Activated CD4-positive, alpha-beta T cell treated with anti-CD3 and anti-CD28 coated beads, Interleukin-2, amount 10 ng/mL, durations not matched to agents 24 days and 14 days (primary cell): ENCODE results near the gene SUN1. TPM values are rescaled to one million over a fixed set of nuclear protein-coding genes. Genes with fewer than 3 reads are reported as not detected.

Source experiments
- DNase-seq: peaks from one replicate; pipeline ENCODE4 v3.0.0; 2022
- H3K27ac Mint-ChIP-seq: one replicate; pipeline ENCODE4 v1.8.0; 2022; ENCODE audit warnings: mild to moderate bottlenecking, mixed read lengths
- H3K27me3 Mint-ChIP-seq: one replicate; pipeline ENCODE4 v1.8.0; 2022; ENCODE audit warnings: mixed read lengths
- H3K36me3 Mint-ChIP-seq: one replicate; pipeline ENCODE4 v1.8.0; 2022; ENCODE audit warnings: low read depth, mild to moderate bottlenecking, mixed read lengths
- H3K4me1 Mint-ChIP-seq: one replicate; pipeline ENCODE4 v1.8.0; 2021; ENCODE audit warnings: mixed read lengths
- H3K4me3 Mint-ChIP-seq: one replicate; pipeline ENCODE4 v1.8.0; 2022; ENCODE audit warnings: mild to moderate bottlenecking, moderate library complexity, mixed read lengths
- H3K9me3 Mint-ChIP-seq: one replicate; pipeline ENCODE4 v1.8.0; 2021; ENCODE audit warnings: mixed read lengths
- intact Hi-C: fragments of 100-400 bp; cut with micrococcal nuclease; formaldehyde crosslinking; loops from one replicate; pipeline ENCODE4 v1.15.1; 2023
- total RNA-seq: library from RNA; stranded (reverse); gene quantifications from 2 replicates; pipeline ENCODE4 v1.2.3, GENCODE V29; 2022

SUN1 gene
- total RNA-seq, 1 donor from 2014 or later, result 90.3 TPM

DNA sequence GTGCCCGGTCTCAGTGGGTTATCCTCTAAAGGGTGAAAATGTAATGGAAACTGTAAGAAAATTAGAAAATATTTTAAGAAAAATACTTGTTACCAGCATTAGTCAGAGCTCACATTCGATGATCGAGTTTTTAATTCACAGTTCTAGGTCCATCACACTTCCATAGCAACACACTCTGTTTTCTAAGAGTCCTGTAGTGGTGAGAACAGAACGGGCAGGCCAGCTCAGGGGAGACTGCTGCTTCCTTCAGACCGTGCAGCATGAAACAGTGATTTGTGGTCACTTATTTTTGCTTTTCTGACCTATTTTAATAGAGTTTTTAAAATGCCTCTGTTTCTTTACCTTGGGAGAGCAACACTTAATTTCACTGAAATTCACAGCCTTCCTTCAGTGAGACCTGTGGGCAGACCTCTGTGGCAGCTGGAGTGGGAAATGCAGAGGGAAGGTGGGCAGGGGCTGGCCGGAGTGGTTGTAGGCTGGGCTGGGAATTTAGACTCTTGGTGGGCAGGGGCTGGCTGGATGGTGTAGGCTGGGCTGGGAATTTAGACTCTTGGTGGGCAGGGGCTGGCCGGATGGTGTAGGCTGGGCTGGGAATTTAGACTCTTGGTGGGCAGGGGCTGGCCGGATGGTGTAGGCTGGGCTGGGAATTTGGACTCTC, 1.5 kb downstream of the SUN1 start:
- H3K36me3 Mint-ChIP-seq, result peaks cover 21% of the 10 kb centered on the region
- H3K4me1 Mint-ChIP-seq, result peaks cover 36% of the 10 kb centered on the region
- no peak for DNase-seq
- no peaks in the 10 kb centered on the region for H3K27me3 Mint-ChIP-seq
- no peak overlapping the region for H3K4me3 Mint-ChIP-seq
- H3K27ac Mint-ChIP-seq, result no peak overlapping the region
- no peaks in the 10 kb centered on the region for H3K9me3 Mint-ChIP-seq
- intact Hi-C loops, result loop anchor here (2.0 to 10.0 kb wide), 3 partner anchors 39 to 89 kb away; no protein-coding TSS in a partner anchor

DNA sequence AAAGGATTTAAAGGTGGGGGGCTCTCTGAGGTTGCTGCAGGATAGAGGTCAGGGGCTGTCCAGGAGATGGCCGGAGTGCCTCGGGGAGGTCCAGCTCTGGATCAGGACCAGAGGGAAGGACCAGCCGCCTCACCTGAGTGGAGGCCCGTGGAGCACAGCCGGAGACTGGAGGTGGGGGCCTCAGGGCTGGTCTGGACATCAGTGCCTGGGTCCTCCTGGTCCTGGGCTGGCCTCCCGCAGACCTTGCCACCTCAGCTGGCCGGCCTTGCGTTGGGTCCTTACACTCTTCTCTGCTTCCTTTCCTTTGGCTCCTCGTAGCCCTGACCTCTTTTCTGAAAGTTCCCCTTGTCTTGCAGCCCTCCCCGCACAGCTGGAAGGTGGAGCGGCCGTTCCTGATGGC, 2.0 kb downstream of the SUN1 start:
- Mint-ChIP-seq H3K9me3 (no peaks in the 10 kb centered on the region), H3K4me1 (peaks cover 36% of the 10 kb centered on the region), H3K36me3 (peaks cover 25% of the 10 kb centered on the region), H3K27ac (no peak overlapping the region), H3K27me3 (no peaks in the 10 kb centered on the region), H3K4me3 (no peak overlapping the region)
- intact Hi-C loops, result loop anchor here (5.0 to 10.0 kb wide), 2 partner anchors 49 to 88 kb away; no protein-coding TSS in a partner anchor
- DNase-seq, result no peak

DNA sequence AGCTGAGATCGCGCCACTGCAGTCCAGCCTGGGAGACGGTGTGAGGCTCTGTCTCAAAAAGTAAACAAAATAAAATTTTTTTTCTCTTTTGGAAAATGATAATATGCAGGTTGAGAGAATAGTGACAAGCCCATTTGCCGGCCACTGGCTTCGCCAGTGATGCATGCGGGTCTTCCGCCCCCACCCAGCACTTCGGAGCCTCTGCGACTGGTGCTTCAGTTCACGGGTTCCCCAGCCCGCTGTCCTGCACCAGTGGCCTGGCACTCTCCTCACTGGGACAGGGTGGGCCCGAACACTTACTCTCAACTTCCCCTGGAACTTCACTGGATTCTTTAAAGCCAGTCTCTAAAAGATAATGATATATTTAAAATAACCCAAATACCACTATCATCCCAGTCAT, 2.7 kb downstream of the SUN1 start:
- H3K9me3 Mint-ChIP-seq, result no peaks in the 10 kb centered on the region
- H3K4me3 Mint-ChIP-seq, result no peak overlapping the region
- DNase-seq, result no peak
- H3K4me1 Mint-ChIP-seq, result peaks cover 35% of the 10 kb centered on the region
- H3K27ac Mint-ChIP-seq, result no peak overlapping the region
- H3K27me3 Mint-ChIP-seq, result no peaks in the 10 kb centered on the region
- H3K36me3 Mint-ChIP-seq, result peaks cover 31% of the 10 kb centered on the region
- intact Hi-C loops, result loop anchor here (10.0 kb wide), 1 partner anchor 50 kb away; no protein-coding TSS in a partner anchor

DNA sequence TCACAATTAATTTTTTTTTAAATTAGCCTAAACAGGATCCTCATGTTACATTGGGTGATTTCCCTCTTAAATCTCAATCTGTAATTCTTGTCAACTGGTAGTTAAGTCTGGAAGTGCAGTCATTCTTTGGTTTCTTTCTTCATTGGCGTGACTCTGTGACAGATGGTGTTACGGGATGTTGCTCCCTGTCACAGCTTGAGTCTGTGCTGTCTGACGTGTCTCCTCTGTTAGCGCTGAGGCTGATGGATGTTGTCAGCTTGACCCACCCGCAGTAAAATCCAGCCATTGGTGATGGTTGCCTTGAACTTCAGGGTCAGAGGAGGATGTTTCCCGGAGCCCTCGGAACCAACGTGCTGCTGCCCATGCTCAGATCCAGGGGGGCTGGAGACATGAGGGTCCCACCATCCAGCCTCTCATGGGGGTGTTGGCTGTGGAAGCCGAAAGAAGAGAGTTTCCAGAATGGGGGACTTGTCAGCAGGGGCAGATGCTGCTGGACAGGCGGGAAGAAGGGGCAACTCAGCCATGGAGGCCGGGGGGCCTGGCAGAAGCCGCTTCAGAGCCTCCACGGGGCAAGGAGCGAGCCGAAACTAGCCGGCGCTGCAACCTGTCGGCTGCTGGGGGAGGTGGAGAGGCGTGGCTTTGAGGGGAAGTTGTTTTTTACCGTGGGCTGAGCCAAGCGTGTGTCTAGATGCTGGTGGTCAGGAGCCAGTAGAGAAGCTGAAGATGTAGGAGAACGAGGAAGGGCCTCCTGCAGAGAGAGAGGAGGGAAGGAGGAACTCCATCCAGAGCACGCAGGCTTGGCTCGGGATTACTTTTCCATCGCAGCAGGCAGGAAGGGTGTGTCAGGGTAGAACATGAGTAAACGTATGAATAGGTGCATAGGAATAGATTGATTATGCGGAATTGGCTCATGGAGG, 3.5 kb downstream of the SUN1 start:
- intact Hi-C loops, result loop anchor here (10.0 kb wide), 1 partner anchor 51 kb away; no protein-coding TSS in a partner anchor
- H3K4me3 Mint-ChIP-seq, result no peak overlapping the region
- DNase-seq, result no peak
- H3K4me1 Mint-ChIP-seq, result peaks cover 28% of the 10 kb centered on the region
- H3K27ac Mint-ChIP-seq, result no peak overlapping the region
- H3K36me3 Mint-ChIP-seq, result peaks cover 34% of the 10 kb centered on the region
- H3K27me3 Mint-ChIP-seq, result no peaks in the 10 kb centered on the region
- no peaks in the 10 kb centered on the region for H3K9me3 Mint-ChIP-seq

DNA sequence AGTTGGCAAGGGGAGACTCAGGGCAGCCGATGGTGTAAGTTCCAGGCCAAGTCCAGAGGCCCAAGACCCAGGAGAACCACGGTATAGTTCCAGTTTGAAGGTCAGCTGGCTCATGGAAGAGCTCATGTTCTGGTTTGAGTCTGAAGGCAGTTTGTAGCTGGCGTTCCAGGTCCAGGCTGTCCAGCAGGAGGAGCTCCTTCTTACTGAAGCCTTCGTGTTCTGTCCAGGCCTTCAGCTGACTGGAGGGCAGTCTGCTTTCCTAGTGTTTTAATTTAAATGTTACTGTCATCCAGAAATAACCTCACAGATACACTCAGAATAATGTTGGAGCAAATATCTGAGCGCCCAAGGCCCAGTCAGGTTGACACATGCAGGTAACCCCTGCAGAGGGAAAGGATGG, 4.2 kb downstream of the SUN1 start:
- peaks cover 32% of the 10 kb centered on the region for H3K36me3 Mint-ChIP-seq
- no peaks in the 10 kb centered on the region for H3K27me3 Mint-ChIP-seq
- H3K27ac Mint-ChIP-seq, result no peak overlapping the region
- H3K4me3 Mint-ChIP-seq, result no peak overlapping the region
- intact Hi-C loops, result loop anchor here (10.0 kb wide), 1 partner anchor 52 kb away; no protein-coding TSS in a partner anchor
- peaks cover 22% of the 10 kb centered on the region for H3K4me1 Mint-ChIP-seq
- DNase-seq, result no peak
- H3K9me3 Mint-ChIP-seq, result no peaks in the 10 kb centered on the region

DNA sequence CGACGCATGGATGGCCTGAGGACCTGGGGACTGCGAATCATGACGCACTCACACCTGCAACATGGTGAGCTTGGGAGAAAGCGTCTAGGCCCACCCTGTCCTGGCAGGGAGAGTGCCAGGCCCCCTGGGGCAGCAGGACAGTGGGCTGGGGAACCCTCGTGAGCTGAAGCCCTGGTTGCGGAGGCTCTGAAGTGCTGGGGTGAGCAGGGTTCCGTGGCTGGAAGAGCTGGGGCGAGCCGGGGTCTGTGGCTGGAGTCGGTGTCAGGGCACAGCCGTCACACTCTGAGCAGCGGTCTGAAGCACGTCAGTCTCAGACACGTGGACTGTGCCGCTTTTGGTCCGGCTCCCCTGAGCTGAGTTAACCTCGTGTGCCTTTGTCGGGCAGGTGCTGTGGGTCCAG, 4.7 kb downstream of the SUN1 start:
- H3K36me3 Mint-ChIP-seq, result peaks cover 31% of the 10 kb centered on the region
- peaks cover 16% of the 10 kb centered on the region for H3K4me1 Mint-ChIP-seq
- no peaks in the 10 kb centered on the region for H3K9me3 Mint-ChIP-seq
- no peak for DNase-seq
- intact Hi-C loops, result loop anchor here (10.0 kb wide), 1 partner anchor 52 kb away; no protein-coding TSS in a partner anchor
- H3K27ac Mint-ChIP-seq, result no peak overlapping the region
- no peaks in the 10 kb centered on the region for H3K27me3 Mint-ChIP-seq
- no peak overlapping the region for H3K4me3 Mint-ChIP-seq

DNA sequence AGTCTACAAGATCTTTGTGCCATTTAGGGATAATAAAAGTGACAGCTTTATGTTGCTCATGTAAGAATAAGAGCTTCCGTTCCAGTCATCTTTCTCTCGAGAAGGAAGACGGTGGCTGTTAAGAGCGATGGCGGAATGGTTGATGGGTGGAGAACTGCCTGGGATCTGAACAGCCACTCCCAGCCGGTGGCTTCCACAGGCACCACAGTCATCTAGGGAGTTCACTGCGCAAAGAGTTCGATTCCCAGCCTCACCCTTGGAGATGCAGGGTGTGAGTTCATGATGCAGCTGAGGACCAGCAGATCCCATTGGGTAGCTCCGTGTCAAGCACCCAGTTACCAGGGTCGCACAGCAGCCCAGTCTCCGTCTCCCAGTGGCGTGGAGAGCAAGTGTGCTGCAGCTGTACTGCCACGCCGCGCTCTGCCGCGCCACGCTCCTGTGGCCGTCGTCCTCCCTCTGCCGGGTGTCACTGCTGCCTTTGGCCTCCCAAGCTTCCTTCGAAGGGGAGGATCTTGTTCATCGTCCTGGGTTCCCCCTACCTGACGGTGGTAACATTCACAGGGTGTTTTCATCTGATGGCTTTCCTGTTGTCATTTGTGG, 7.8 kb downstream of the SUN1 start:
- intact Hi-C loops, result no loop called here
- Mint-ChIP-seq H3K4me3 (no peak overlapping the region), H3K4me1 (peaks cover 5% of the 10 kb centered on the region), H3K27ac (no peak overlapping the region), H3K9me3 (no peaks in the 10 kb centered on the region), H3K36me3 (peaks cover 42% of the 10 kb centered on the region), H3K27me3 (no peaks in the 10 kb centered on the region)
- DNase-seq, result no peak

DNA sequence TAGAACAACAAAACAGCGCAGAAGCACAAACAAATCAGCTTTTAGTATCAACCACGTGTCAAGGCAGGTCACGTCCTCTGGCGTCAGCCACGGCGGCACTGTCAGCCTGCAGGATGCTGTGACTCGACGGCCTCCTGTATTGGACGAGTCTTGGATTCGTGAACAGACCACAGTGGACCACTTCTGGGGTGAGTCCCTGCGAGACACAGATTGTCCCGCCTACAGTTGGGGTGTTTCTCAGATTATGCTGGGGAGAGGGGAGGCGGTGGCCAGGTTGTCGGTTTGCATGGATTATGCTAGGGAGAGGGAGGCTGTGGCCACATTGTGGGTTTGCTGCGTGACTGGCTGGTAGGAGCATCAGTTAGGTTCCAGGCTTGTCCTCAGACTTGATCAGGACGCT, 9.7 kb downstream of the SUN1 start:
- H3K27me3 Mint-ChIP-seq, result no peaks in the 10 kb centered on the region
- no peak overlapping the region for H3K4me3 Mint-ChIP-seq
- H3K4me1 Mint-ChIP-seq, result no peaks in the 10 kb centered on the region
- no peaks in the 10 kb centered on the region for H3K9me3 Mint-ChIP-seq
- intact Hi-C loops, result no loop called here
- H3K36me3 Mint-ChIP-seq, result peaks cover 47% of the 10 kb centered on the region
- H3K27ac Mint-ChIP-seq, result no peak overlapping the region
- DNase-seq, result no peak

DNA sequence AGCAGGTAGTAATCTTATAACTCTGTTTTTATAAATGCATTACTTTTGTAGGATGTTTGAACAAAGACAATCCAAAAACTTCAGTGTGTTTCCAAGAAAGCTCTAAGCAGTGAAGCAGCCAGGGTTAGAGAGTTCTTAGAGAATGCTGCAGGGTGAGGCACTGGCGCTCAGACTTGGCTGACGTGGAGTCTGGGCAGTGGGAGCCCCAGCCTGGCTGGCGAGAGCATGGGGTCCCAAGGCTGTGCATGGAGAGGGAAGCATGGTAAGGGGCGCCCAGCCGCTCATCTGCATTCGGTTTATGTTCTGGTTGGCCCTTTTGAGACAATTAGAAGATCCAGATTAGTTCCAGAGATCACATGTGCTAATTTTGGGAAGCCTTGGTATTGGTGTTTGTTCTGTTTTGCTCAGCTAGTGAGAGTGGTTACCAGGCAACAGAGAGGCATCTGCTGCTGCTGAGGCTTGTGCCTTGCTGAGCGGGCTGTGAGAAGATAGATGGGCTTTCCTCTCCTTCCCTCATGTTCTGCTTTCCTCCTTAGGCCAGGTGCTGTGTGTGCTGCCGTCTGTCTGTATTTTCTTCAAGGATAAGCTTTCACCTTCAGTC, 10.3 kb downstream of the SUN1 start:
- no peak for DNase-seq
- Mint-ChIP-seq H3K27me3 (no peaks in the 10 kb centered on the region), H3K4me1 (no peaks in the 10 kb centered on the region), H3K4me3 (no peak overlapping the region), H3K36me3 (peaks cover 46% of the 10 kb centered on the region), H3K27ac (no peak overlapping the region), H3K9me3 (no peaks in the 10 kb centered on the region)
- intact Hi-C loops, result no loop called here

DNA sequence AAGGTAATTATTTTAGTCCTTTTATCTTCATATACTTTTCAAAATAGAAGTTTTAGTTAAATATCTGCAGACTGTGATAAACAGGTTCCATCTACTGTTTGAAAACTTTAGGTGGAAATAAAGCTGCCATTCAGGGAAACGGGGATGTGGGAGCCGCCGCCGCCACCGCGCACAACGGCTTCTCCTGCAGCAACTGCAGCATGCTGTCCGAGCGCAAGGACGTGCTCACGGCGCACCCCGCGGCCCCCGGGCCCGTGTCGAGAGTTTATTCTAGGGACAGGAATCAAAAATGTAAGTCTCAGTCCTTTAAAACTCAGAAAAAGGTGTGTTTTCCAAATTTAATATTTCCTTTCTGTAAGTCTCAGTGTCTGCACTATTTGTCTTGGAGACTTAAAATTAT, 11.0 kb downstream of the SUN1 start:
- H3K27ac Mint-ChIP-seq, result no peak overlapping the region
- H3K4me1 Mint-ChIP-seq, result no peaks in the 10 kb centered on the region
- intact Hi-C loops, result no loop called here
- H3K4me3 Mint-ChIP-seq, result no peak overlapping the region
- H3K9me3 Mint-ChIP-seq, result no peaks in the 10 kb centered on the region
- H3K27me3 Mint-ChIP-seq, result no peaks in the 10 kb centered on the region
- peaks cover 48% of the 10 kb centered on the region for H3K36me3 Mint-ChIP-seq
- no peak for DNase-seq

DNA sequence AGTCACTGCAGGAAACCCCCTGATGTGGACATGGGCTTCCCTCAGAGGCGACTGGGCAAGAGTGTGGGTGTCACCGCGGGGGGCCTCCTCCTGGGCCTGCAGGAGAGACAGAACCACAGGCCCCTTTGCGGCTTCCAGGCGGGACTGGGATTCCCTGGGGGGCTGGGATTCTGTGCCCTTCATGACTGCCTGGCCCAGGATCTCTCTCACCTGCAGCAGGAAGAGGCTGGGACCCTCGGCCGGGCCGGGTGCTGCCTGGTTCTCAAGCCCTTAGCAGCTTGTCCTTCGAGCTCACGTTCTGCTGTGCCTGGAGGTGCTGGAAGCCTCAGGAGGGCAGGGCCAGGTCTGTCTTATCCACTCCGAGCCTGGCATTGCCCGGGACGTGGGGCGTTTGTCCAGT, 11.8 kb downstream of the SUN1 start:
- intact Hi-C loops, result no loop called here
- Mint-ChIP-seq H3K27me3 (no peaks in the 10 kb centered on the region), H3K4me3 (no peak overlapping the region), H3K27ac (no peak overlapping the region), H3K4me1 (no peaks in the 10 kb centered on the region), H3K9me3 (no peaks in the 10 kb centered on the region), H3K36me3 (peaks cover 49% of the 10 kb centered on the region)
- no peak for DNase-seq

DNA sequence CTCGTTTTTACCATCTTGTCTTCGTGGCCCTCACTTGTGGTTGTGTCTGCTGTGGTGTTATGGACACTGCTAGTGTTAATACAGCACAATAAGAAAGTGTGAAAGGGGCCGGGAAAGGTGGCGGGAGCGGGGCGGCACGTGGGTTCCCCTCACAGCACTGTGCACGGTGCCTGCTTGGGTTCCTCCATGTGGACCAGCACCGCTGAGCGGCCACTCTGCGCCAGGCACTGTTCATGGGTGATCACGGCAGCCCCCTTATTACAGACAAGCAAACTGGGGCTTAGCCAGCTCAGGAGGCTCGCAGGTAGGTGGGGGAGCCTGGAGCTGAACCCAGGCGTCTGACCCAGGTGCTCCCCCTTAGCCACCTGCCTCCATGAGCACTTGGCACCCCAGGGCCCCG, 12.2 kb downstream of the SUN1 start:
- intact Hi-C loops, result no loop called here
- Mint-ChIP-seq H3K4me3 (no peak overlapping the region), H3K36me3 (peaks cover 50% of the 10 kb centered on the region), H3K4me1 (no peaks in the 10 kb centered on the region), H3K27me3 (no peaks in the 10 kb centered on the region), H3K27ac (no peak overlapping the region), H3K9me3 (no peaks in the 10 kb centered on the region)
- DNase-seq, result no peak

DNA sequence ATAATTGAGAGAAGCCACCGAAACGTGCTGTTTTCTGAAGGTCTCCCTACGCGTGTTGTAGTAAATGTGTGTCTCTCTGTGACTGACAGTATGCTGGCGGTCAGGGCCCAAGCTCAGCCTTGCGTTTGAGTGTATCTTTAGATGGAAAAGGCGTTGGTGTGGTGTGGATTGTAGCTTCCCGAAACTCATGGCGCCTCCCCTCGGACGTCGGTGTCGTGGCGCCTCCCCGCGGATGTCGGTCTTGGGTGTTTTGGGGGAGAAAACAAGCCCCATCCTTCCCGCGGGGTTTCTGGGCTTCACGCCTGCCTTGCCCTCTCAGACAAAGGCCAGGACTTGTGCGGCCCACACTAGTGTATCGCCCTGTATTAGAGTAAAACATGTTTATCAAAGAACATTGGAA, 12.8 kb downstream of the SUN1 start:
- no peaks in the 10 kb centered on the region for H3K4me1 Mint-ChIP-seq
- H3K9me3 Mint-ChIP-seq, result no peaks in the 10 kb centered on the region
- H3K36me3 Mint-ChIP-seq, result peaks cover 50% of the 10 kb centered on the region
- no peak for DNase-seq
- no peaks in the 10 kb centered on the region for H3K27me3 Mint-ChIP-seq
- H3K27ac Mint-ChIP-seq, result no peak overlapping the region
- H3K4me3 Mint-ChIP-seq, result no peak overlapping the region
- intact Hi-C loops, result no loop called here
